H1 (cell line): Measurements from ENCODE around the gene TFAP2C. TPM values are rescaled to one million over a fixed set of nuclear protein-coding genes. Genes with fewer than 3 reads are reported as not detected.

Experiments
- CTCF ChIA-PET: fragments of 300-600 bp; sonication (Branson Sonifier 250); formaldehyde crosslinking; loops from one replicate; lab custom pipeline; 2021; ENCODE audit not compliant: partially characterized antibody; lab: Charles Lee
- POLR2A ChIA-PET: fragments of 300-600 bp; sonication (Branson Sonifier 250); formaldehyde crosslinking; loops from one replicate; lab custom pipeline; 2021; ENCODE audit warnings: inconsistent platforms; ENCODE audit not compliant: partially characterized antibody; lab: Charles Lee
- DNase-seq, 2 experiments: peaks; one replicate each; pipeline versions ENCODE4 v3.0.0 to v3.0.0-alpha.2; 2010 to 2022; ENCODE audit warnings: low spot score in 2 of 2, low read depth in 1 of 2, mixed read lengths in 1 of 2
- FAIRE-seq: peaks from 2 replicates; lab custom pipeline; 2011; peaks lifted over from hg19 to GRCh38; lab: Jason Lieb, UNC
- H2AFZ ChIP-seq: 2 replicates; pipeline ENCODE4 v1.8.1; 2012; ENCODE audit warnings: low read length, inconsistent platforms
- H2AK5ac ChIP-seq: 2 replicates; pipeline ENCODE4 v1.6.1; 2013; ENCODE audit warnings: low read depth, low read length
- H2BK120ac ChIP-seq: replicated peaks from 2 replicates; pipeline ENCODE3; 2013; ENCODE audit warnings: low read depth, low read length, inconsistent platforms
- H2BK12ac ChIP-seq: 2 replicates; pipeline ENCODE4 v1.6.1; 2013; ENCODE audit warnings: low read depth, low read length
- H2BK15ac ChIP-seq: 2 replicates; pipeline ENCODE4 v1.6.1; 2013; ENCODE audit warnings: low read length
- H2BK20ac ChIP-seq: 2 replicates; pipeline ENCODE4 v1.6.1; 2013; ENCODE audit warnings: low read length
- H2BK5ac ChIP-seq: 2 replicates; pipeline ENCODE4 v1.6.1; 2013; ENCODE audit warnings: low read depth, low read length
- H3K14ac ChIP-seq: 2 replicates; pipeline ENCODE4 v1.6.1; 2013; ENCODE audit warnings: inconsistent platforms; ENCODE audit not compliant: insufficient read length
- H3K18ac ChIP-seq: 2 replicates; pipeline ENCODE4 v1.6.1; 2013; ENCODE audit warnings: low read length; ENCODE audit errors: extremely low read depth
- H3K23ac ChIP-seq: 2 replicates; pipeline ENCODE4 v1.6.1; 2013; ENCODE audit warnings: inconsistent platforms; ENCODE audit not compliant: insufficient read length
- H3K23me2 ChIP-seq: 2 replicates; pipeline ENCODE4 v1.6.1; 2013; ENCODE audit warnings: low read depth, low read length
- H3K27ac ChIP-seq: 2 replicates; pipeline ENCODE4 v1.6.1; 2011; ENCODE audit warnings: low read depth, low read length, inconsistent platforms
- H3K27me3 ChIP-seq, 4 experiments: replicated peaks in 1 of 4; 1 replicate in 1 of 4; 2 replicates in 3 of 4; pipeline versions ENCODE4 v1.6.1 to v1.8.1; 2011 to 2013; ENCODE audit warnings: low read length in 3 of 4, mild to moderate bottlenecking in 3 of 4, inconsistent platforms in 2 of 4, mixed read lengths in 2 of 4, moderate library complexity in 1 of 4; ENCODE audit not compliant: control insufficient read depth in 3 of 4, insufficient read depth in 3 of 4; ENCODE audit errors: extremely low read depth in 1 of 4
- H3K36me3 ChIP-seq, 4 experiments: 2 replicates each; pipeline versions ENCODE4 v1.6.1 to v1.8.1; 2011 to 2013; ENCODE audit warnings: mild to moderate bottlenecking in 4 of 4, low read length in 3 of 4, moderate library complexity in 2 of 4, control low read depth in 1 of 4, inconsistent platforms in 1 of 4; ENCODE audit not compliant: insufficient read depth in 4 of 4, control insufficient read depth in 2 of 4
- H3K4ac ChIP-seq: replicated peaks from 2 replicates; pipeline ENCODE3; 2013; ENCODE audit warnings: low read length, low read depth, mixed read lengths, inconsistent platforms; ENCODE audit not compliant: insufficient read length
- H3K4me1 ChIP-seq, 4 experiments: replicated peaks in 1 of 4; 1 replicate in 1 of 4; 2 replicates in 3 of 4; pipeline versions ENCODE4 v1.6.1 to v1.8.1; 2011 to 2013; ENCODE audit warnings: low read length in 3 of 4, inconsistent platforms in 2 of 4, mixed read lengths in 1 of 4; ENCODE audit not compliant: insufficient read depth in 4 of 4, control insufficient read depth in 3 of 4
- H3K4me2 ChIP-seq, 2 experiments: 2 replicates each; pipeline versions ENCODE4 v1.6.1 to v1.8.1; 2011 to 2013; ENCODE audit warnings: low read depth in 2 of 2, low read length in 2 of 2, control low read depth in 1 of 2, inconsistent platforms in 1 of 2, mild to moderate bottlenecking in 1 of 2; ENCODE audit not compliant: insufficient read depth in 1 of 2
- H3K4me3 ChIP-seq, 4 experiments: fragments of 200-600, 300-600 bp in 1 of 4; sonication (generic), shearing (Covaris generic), sonication (Bioruptor Twin) in 1 of 4; 2 replicates each; pipeline versions ENCODE4 v1.5.1 to v1.8.1; 2011 to 2016; ENCODE audit warnings: low read length in 4 of 4, low read depth in 3 of 4, control low read depth in 2 of 4, inconsistent platforms in 2 of 4, mild to moderate bottlenecking in 2 of 4, mixed read lengths in 1 of 4, moderate library complexity in 1 of 4; ENCODE audit not compliant: insufficient read depth in 2 of 4; ENCODE audit errors: extremely low read depth in 1 of 4
- H3K56ac ChIP-seq: replicated peaks from 2 replicates; pipeline ENCODE3; 2013; ENCODE audit warnings: low read depth, mild to moderate bottlenecking, mixed read lengths, low read length, inconsistent platforms; ENCODE audit not compliant: insufficient read length
- H3K79me1 ChIP-seq: 2 replicates; pipeline ENCODE4 v1.6.1; 2013; ENCODE audit warnings: low read depth, low read length, control low read depth
- H3K79me2 ChIP-seq, 2 experiments: 2 replicates each; pipeline versions ENCODE4 v1.6.1 to v1.8.1; 2012 to 2013; ENCODE audit warnings: low read length in 2 of 2, mild to moderate bottlenecking in 2 of 2, inconsistent platforms in 1 of 2; ENCODE audit not compliant: insufficient read depth in 2 of 2, control insufficient read depth in 1 of 2
- H3K9ac ChIP-seq, 4 experiments: replicated peaks in 1 of 4; 1 replicate in 1 of 4; 2 replicates in 3 of 4; pipeline versions ENCODE4 v1.6.1 to v1.8.1; 2011 to 2013; ENCODE audit warnings: low read depth in 3 of 4, low read length in 3 of 4, control low read depth in 2 of 4, mild to moderate bottlenecking in 2 of 4, moderate library complexity in 2 of 4, inconsistent platforms in 1 of 4; ENCODE audit errors: extremely low read depth in 1 of 4
- H3K9me3 ChIP-seq, 2 experiments: 2 replicates each; pipeline versions ENCODE4 v1.6.1 to v1.8.1; 2012 to 2013; ENCODE audit warnings: mild to moderate bottlenecking in 2 of 2, moderate library complexity in 2 of 2, control low read depth in 1 of 2, inconsistent platforms in 1 of 2, low read depth in 1 of 2, low read length in 1 of 2, mixed read lengths in 1 of 2; ENCODE audit not compliant: insufficient read depth in 2 of 2
- H4K20me1 ChIP-seq, 2 experiments: replicated peaks in 1 of 2; 2 replicates each; pipeline versions ENCODE3 to v1.8.1; 2011 to 2013; ENCODE audit warnings: inconsistent platforms in 2 of 2, low read length in 2 of 2, mild to moderate bottlenecking in 1 of 2; ENCODE audit not compliant: insufficient read depth in 2 of 2, control insufficient read depth in 1 of 2
- H4K5ac ChIP-seq: 2 replicates; pipeline ENCODE4 v1.6.1; 2013; ENCODE audit warnings: low read length, low read depth, mixed read lengths, inconsistent platforms; ENCODE audit not compliant: insufficient read length
- H4K8ac ChIP-seq: 2 replicates; pipeline ENCODE4 v1.8.0; 2013; ENCODE audit warnings: mild to moderate bottlenecking, moderate library complexity, low read length, inconsistent platforms; ENCODE audit not compliant: insufficient read depth; ENCODE audit errors: extremely low read depth
- H4K91ac ChIP-seq: replicated peaks from 2 replicates; pipeline ENCODE3; 2013; ENCODE audit warnings: low read length, mixed read lengths, inconsistent platforms; ENCODE audit not compliant: insufficient read length
- ATF3 ChIP-seq: IDR thresholded peaks from 2 replicates; pipeline ENCODE4 v1.6.1; 2011; ENCODE audit warnings: low read depth, mild to moderate bottlenecking, low read length; ENCODE audit not compliant: insufficient read depth
- CHD2 ChIP-seq: IDR thresholded peaks from 2 replicates; pipeline ENCODE4 v1.6.1; 2012; ENCODE audit warnings: low read length, improper control_type of control experiment
- CTCF ChIP-seq, 3 experiments: IDR thresholded peaks; 1 replicate in 2 of 3; 2 replicates in 1 of 3; pipeline versions ENCODE4 v1.5.1 to v1.6.1; 2011; ENCODE audit warnings: low read length in 3 of 3, mild to moderate bottlenecking in 3 of 3, inconsistent platforms in 2 of 3, low read depth in 1 of 3, moderate library complexity in 1 of 3; ENCODE audit not compliant: insufficient read depth in 1 of 3; ENCODE audit errors: control extremely low read depth in 1 of 3
- E2F6 ChIP-seq: IDR thresholded peaks from 2 replicates; pipeline ENCODE4 v1.6.1; 2012; ENCODE audit warnings: inconsistent platforms
- JUND ChIP-seq: IDR thresholded peaks from 2 replicates; pipeline ENCODE4 v1.6.1; 2011; ENCODE audit warnings: mild to moderate bottlenecking, improper control_type of control experiment, low read length
- POLR2AphosphoS5 ChIP-seq: IDR thresholded peaks from 2 replicates; pipeline ENCODE4 v1.6.1; 2011; ENCODE audit warnings: low read depth, low read length
- RNF2 ChIP-seq: fragments of 200-900, 300-1000 bp; sonication (generic); IDR thresholded peaks from 2 replicates; pipeline ENCODE4 v1.7.1; 2016; ENCODE audit warnings: borderline replicate concordance, low read depth, mild to moderate bottlenecking, antibody characterized with exemption, low read length; ENCODE audit not compliant: poor library complexity, severe bottlenecking; ENCODE audit errors: missing control alignments
- TAF1 ChIP-seq: IDR thresholded peaks from 2 replicates; pipeline ENCODE4 v1.6.1; 2011; ENCODE audit warnings: mild to moderate bottlenecking, low read depth, low read length
- WGBS, 2 experiments: shearing (Covaris generic) in 1 of 2; methylation state at CpG; one replicate each; pipeline versions ENCODE4 v1.1.6 to v1.1.7; 2013 to 2015; ENCODE audit warnings: low lambda C conversion rate in 2 of 2, mixed read lengths in 2 of 2, inconsistent platforms in 1 of 2, low coverage in 1 of 2, missing lambda C conversion rate in 1 of 2; ENCODE audit not compliant: insufficient replicate concordance in 2 of 2, insufficient coverage in 1 of 2, insufficient read length in 1 of 2; ENCODE audit errors: extremely low coverage in 1 of 2, missing lambda C conversion rate in 1 of 2; 5-methylcytosine and 5-hydroxymethylcytosine counted together
- polyA plus RNA-seq, 7 experiments: library from polyadenylated mRNA; depleted of rRNA in 3 of 7; stranded (reverse) in 5 of 7; unstranded in 2 of 7; fragments of >200 nt in 5 of 7; fragments of 200-250 nt in 2 of 7; gene quantifications; 1 replicate in 5 of 7; 2 replicates in 1 of 7; 4 replicates in 1 of 7; pipeline versions ENCODE4 v1.2.1 to v1.2.3, GENCODE V29; 2011 to 2013; ENCODE audit warnings: missing spikeins in 2 of 7, mixed read lengths in 2 of 7
- total RNA-seq: library from RNA; stranded (reverse); fragmentation: NEBNext Ultra II Directional; extraction: Animal tissue kit (Norgen Biotek cat#: 25700); gene quantifications from 2 replicates; pipeline ENCODE4 v1.2.1, GENCODE V29; 2021

The TFAP2C gene
- total and polyA plus RNA-seq, 2 of the 8 experiments (the other 6 are each of a cell fraction or from before 2014, with no cell fraction given): 1.7 to 5.8 TPM

GRCh38 chr20:56630086-56630493 lies 984 bp downstream of the TFAP2C start:
- Histone ChIP-seq H3K23ac (no peak overlapping the region), H2BK12ac (peak overlapping the region; percentile 50; the same call in 1 of the 2 replicates), H2AFZ (no peak overlapping the region), H3K23me2 (peaks cover 39% of the 10 kb centered on the region), H3K4me1 (peaks cover 11 to 22% (median 19%) of the 10 kb centered on the region in 4 experiments), H2BK120ac (no peak overlapping the region), H4K20me1 (peaks cover 15 to 31% of the 10 kb centered on the region in 2 experiments), H3K79me1 (peaks cover 3% of the 10 kb centered on the region; the same call in 1 of the 2 replicates), H2BK15ac (peak overlapping the region; percentile 61; the same call in 1 of the 2 replicates), H2AK5ac (no peak overlapping the region), H3K4ac (no peak overlapping the region), H3K14ac (no peak overlapping the region), H4K5ac (no peak overlapping the region), H3K56ac (peak overlapping the region; percentile 62), H2BK20ac (no peak overlapping the region), H2BK5ac (no peak overlapping the region; the same call in 1 of the 2 replicates), H3K9me3 (no peaks in the 10 kb centered on the region), H3K9ac (peak overlapping the region in 2 of 4 experiments; percentile 44 to 54; a peak in 4 of 7 replicates), H3K36me3 (peaks cover 0 to 30% (median 0%) of the 10 kb centered on the region in 4 experiments; a peak in 1 of 8 replicates), H3K4me3 (peak overlapping the region; percentile 77 to 81 (median 79)), H3K4me2 (peak overlapping the region; percentile 77 to 95), H3K79me2 (peaks cover 0 to 2% of the 10 kb centered on the region in 2 experiments; a peak in 1 of 4 replicates), H3K27me3 (peaks cover 45 to 63% (median 53%) of the 10 kb centered on the region in 4 experiments), H4K8ac (peak overlapping the region; percentile 86), H3K27ac (no peak overlapping the region), H3K18ac (peak overlapping the region; percentile 97), H4K91ac (no peak overlapping the region)
- POLR2A ChIA-PET: interaction anchor here (1.3 kb wide), 1 partner anchor 9 kb away, joined by 4 read pairs; no protein-coding TSS in a partner anchor
- DNase-seq (peak; percentile 54 to 91), FAIRE-seq (no peak)
- CTCF ChIA-PET: interaction anchor here (0.6 to 2.3 kb wide), 47 partner anchors 8 to 443 kb away, joined by 3 to 9 read pairs (median 3); no protein-coding TSS in a partner anchor
- WGBS, 2 experiments: 2% methylated on average over 22 of the region's 38 CpGs; no CpG with 5 or more reads in 1 of the 2 experiments
- TF ChIP-seq JUND (peak; percentile 28; the same call in 1 of the 2 replicates), CHD2 (peak; percentile 74), CTCF (IDR thresholded peaks at IDR 0.05; ENCODE audit: control extremely low read depth in 1 of 3, insufficient read depth in 1 of 3, low read depth in 1 of 3, low read length in 3 of 3) (peak; percentile 74 to 84 (median 83)), POLR2AphosphoS5 (peak; percentile 37; the same call in 1 of the 2 replicates), ATF3 (0 out of 2 replicates have a peak, but pooled peaks have one; percentile 13), RNF2 (no peak), TAF1 (0 out of 2 replicates have a peak, but pooled peaks have one; percentile 27), E2F6 (peak; percentile 78)
